Activated CD4-positive, CD25-positive, alpha-beta regulatory T cell treated with anti-CD3 and anti-CD28 coated beads, Interleukin-2, amount 50 U/mL, for 72 hours (primary cell): ENCODE data around the gene GPD1.
A peak's percentile ranks its signal among the peaks of the same experiment; 100 is the strongest.

ENCODE experiments used
- DNase-seq: peaks from one replicate; pipeline ENCODE4 v3.0.0; 2021

The GPD1 gene

DNA sequence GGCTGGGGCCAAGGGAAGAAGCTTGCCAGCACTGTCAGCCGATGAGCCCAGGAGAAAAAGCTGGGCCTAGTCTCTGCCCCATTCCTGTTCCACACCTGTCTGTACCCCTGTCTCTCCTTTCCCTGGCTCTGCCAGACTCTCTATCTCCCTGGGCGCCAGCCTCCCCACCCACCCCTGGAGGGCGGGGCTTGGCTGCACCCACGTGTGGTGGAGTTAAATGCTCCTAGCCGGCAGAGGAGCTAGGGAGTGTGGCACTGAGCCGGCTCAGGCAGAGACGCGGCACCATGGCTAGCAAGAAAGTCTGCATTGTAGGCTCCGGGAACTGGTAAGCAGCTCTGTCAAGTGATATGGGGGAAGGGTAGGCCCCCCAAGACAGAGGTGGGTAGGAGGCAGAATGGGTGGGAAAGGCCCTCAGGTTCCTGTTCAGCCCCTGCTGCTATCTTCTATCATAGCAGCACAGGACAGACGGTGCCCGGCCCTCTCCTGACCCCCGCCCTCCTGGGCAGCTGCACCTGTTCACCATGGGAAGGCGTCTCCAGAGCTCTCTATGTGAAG lies at the start of gene GPD1:
Gene GPD1 (plus strand): TSS at position 242 of the 555 bp plus-strand sequence. CDS start 43 bp downstream, at position 285.
- no peak for DNase-seq

DNA sequence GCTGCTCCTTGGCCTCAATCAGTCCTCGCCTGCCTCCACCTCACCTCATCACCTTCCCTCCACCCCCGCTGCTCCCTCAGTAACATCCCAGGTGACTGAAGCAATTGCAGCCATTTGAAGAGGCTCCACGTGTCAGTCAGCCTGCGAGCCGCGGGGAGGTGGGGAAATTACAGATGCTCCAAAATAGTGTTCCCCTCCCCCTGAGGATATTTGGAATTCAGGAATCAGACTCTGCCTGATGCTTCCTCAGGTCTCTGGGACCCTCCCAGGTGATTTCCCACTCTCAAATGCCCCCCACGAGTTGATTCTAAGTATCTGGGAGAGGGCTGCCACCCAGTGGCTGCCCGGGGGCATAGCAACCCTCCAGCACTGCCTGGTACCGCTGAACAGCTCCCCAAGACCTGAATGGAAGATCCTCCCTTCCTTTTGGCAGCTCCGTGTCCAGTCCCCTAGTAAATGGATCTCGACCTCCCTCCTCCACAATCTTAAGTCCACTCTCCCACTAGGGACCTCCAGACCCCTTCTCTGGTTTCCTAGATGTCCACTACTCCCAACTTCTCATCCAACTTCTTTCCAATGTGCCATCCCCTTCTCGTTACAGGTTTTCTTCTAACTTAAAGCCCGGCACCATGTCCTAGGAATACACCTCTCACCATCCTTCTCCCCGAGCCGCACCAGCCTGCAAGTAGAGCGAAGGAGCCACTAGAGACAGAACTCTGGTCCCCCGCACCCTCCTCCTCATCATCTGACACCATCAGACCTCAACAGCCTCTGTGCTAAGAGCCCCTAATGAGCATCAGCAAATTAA lies 47.8 kb upstream of the GPD1 start:
- peak; percentile 67 for DNase-seq

DNA sequence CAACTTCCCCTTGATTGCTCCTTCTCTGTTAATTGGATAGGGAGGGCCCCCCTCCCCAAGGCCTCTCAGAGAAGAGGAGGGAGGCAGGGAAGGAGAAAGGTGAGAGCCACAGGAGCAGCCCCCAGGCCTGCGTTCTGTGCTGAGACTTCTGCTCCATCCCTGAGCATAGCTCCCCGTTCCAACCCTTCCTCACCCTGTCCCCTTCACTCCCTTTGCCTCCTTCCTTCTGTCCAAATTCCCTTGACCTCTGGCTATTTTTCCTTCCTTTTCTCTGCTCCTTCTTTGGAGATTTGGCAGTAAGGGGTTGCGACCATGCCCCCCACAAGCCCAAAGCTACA lies 47.2 kb upstream of the GPD1 start:
- no peak for DNase-seq

DNA sequence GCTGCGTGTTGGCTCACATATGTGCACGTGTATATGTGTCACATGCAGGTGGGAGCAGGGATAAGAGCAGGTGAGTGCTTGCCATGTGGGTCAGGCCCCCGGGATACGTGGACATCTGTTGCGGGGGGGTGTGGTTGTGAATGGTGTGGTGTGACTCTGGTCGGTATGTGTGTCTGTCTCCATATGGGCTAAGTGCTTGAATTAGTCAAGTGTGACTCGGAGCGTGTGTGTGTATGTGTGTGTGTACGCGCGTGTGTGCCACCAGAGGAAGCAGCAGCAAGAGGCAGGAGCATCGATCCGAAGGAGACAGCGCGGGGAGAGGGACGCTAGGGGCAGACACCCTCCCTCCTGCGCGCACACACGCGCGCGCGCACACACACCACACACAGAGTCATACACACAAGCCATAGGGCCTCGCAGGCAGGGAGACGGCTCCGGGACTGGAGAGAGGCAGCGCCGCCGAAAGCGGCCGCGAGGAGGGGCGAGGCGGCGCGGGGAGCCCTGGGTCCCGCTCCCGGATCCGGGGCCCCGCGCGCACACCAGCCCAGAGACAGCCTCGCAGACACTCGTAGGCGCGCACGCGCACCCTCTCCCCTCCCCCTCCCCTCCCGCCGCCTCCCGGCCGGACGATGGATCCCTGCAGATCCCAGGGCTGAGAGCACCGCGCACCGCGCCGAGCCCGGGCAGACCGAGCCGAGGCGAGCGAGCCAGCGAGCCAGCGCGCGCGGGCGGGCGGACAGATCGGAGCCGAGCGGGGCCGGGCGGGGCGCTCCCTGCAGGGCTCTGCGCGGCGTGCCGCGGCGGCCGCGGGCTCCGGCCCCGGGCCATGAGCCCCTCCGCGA lies 46.6 kb upstream of the GPD1 start, which contains the start of gene ASIC1:
Gene ASIC1 (plus strand): TSS at position 597 of the 842 bp plus-strand sequence. CDS start 1,171 bp downstream, outside the sequence.
- DNase-seq, result peak; percentile 54

- DNase-seq, result no peak
Measured at GRCh38 chr12:50057896-50058670, 45.7 kb upstream of the GPD1 start.

DNA sequence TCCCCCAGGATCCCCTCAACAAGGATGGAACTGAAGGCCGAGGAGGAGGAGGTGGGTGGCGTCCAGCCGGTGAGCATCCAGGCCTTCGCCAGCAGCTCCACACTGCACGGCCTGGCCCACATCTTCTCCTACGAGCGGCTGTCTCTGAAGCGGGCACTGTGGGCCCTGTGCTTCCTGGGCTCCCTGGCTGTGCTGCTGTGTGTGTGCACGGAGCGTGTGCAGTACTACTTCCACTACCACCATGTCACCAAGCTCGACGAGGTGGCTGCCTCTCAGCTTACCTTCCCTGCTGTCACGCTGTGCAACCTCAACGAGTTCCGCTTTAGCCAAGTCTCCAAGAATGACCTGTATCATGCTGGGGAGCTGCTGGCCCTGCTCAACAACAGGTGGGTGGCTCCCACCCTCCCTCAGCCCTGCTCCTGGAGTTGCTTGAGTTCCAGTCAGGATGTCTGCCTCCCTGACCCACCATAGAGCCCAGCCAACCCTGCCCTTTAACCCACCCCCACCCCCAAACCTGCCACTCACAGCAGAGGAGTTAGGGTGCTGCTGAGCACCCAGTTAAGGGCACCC lies 45.0 kb upstream of the GPD1 start:
- DNase-seq, result no peak

DNA sequence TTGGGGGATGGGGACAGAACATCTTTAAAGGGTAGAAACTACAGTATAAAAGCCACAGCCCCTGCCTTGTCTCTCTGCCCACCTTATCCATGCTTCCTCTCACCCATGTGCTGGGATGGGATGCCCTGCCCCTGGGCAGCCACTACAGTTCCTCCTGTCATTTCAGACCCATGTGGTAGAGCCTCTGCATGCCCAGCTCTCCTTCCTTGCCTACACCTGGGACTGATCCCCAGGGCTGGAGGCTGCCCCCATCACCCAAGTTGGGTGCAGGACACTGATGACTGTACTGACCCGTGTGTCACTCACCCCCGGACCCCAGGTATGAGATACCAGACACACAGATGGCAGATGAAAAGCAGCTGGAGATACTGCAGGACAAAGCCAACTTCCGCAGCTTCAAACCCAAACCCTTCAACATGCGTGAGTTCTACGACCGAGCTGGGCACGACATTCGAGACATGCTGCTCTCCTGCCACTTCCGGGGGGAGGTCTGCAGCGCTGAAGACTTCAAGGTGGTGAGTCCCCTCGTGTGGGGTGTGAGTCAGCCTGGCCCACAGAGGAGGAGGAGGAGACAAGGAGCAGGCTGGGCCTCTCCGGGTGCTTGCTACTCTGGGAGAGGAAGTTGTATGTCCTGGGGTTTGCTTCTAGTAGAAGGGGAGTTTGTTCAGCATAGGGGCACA lies 44.2 kb upstream of the GPD1 start:
- DNase-seq, result peak; percentile 59

GRCh38 chr12:50060120-50060468 lies 43.7 kb upstream of the GPD1 start:
- DNase-seq, result no peak

DNA sequence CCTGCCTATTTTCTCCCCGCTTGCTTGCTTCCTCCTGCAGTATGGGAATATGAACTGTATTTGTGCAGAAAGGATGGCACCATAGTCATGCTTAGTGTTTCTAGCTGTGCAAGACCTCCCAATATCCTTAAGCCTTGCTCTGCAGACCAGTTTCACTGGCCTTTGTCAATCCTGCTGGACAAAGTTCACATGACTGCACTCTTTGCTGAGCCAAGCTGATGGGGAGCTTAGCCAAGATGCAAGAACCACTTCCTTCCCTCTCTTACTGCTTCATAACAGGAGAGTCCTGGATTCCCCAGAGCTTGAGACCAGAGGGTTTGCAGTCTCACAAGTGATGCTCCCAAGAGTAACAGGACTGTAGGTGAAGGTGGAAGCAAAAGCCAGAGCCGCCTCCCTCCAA lies 42.6 kb upstream of the GPD1 start:
- DNase-seq, result no peak

GRCh38 chr12:50061946-50062686 lies 41.7 kb upstream of the GPD1 start:
- no peak for DNase-seq

- no peak for DNase-seq
Measured at GRCh38 chr12:50062728-50063460, 40.9 kb upstream of the GPD1 start.

DNA sequence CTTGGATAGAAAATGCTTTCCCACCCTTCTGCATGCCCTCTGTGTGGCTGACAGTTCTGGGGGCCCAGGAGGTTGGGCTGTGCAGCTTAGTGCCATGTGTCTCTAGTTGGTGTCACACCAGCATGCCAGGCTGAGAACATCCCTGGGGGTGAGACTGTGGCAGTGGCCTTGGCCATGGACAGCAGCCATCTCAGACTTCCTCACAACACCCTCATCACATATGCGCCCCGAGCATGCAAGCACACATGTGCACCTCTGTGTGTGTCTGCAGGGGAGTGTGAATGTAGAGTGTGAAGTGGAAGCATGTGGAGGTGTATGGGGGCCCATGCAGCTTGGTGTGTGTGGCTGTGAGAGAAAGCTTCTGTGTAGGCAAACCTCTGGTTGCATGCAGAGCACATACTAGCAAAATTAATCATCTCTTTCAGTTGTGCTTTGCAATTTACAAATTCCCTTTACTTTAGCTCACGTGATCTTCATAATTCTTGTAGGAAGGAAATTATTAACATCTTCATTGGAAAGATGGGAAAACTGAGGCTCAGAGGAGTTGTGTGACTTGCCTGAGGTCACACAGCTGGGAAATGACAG lies 38.0 kb upstream of the GPD1 start:
- DNase-seq, result no peak

DNA sequence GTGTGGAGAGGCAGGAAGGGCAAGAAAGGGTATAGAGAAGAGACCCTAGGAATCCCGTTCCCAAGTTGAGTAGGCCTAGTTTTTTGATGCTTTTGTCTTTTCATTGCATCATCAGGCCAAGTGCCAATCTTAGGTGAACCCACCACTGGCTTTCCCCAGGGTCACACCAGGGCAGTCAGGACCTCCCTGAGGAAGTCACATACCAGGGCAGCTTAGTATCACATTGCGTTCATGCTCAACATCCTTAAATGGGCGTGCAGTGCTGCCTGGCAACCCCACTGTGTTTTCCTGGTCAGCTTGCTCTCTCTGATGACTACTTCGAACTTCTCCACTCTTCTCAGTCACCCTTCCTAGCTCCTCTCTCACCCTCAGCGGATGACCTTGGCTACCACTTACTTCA lies 37.4 kb upstream of the GPD1 start:
- no peak for DNase-seq

- no peak for DNase-seq
Measured at GRCh38 chr12:50069069-50069468, 34.7 kb upstream of the GPD1 start.

DNA sequence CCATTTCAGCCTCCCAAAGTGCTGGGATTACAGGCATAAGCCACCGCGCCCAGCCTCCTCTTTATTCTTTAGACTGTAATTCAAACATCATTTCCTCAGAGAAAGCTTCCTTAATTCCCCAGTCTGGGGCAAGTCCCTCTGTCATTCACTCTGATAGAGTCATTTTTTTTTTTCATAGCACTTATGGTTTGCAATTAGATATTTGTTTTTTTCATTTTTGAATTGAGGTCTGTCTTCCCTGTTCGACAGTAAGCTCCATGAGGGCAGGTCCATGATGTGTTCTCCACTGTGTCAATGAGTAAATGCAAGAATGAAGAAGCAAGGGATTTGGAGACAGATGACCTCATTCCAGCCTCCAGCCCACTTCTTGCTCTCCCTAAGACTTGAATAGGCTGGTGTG lies 34.3 kb upstream of the GPD1 start:
- no peak for DNase-seq

DNA sequence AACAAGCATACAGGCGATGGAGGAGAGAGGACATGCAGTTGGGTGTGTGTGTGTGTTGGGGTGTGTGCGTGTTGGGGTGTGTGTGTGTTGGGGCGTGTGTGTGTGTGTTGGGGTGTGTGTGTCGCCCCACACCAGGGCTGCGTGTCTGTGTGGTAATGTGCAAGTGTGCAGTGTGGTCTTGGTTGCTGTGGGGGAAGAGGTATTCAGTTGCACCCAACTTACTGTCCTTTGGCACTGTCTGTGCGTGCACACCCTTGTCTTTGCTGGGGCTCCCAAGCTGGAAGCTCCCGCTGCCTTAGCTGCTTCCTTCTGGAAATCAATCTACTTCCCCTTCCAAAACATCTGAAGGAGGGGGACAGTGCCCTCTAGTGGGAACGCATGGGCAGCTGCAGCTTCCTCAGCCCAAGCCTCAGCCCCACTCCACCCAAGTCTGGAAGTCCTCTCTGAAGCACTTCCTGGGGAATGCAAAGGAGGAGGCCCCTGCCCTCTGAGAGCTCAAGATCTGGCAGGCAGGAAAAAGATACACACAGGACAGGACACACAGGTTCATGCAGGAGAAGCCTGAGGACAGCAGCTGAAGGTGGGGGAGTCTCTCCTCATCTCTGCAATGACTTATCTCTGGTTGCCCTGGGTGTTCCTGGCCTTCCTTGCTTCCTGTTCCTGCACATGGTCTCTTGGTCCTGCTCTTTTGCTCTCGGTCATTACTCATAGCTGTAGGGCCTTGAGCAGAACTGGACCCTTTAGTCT lies 33.3 kb upstream of the GPD1 start:
- DNase-seq, result peak; percentile 72

GRCh38 chr12:50072198-50072907 lies 31.5 kb upstream of the GPD1 start:
- DNase-seq, result no peak

GRCh38 chr12:50073206-50073605 lies 30.6 kb upstream of the GPD1 start:
- no peak for DNase-seq

- DNase-seq, result no peak
Measured at GRCh38 chr12:50073712-50074111, 30.1 kb upstream of the GPD1 start.
